HL-60 (cell line): Measurements from ENCODE around the gene UBASH3A.

Experiments
- DNase-seq, 2 experiments: peaks; one replicate each; pipeline ENCODE4 v3.0.0-alpha.2; 2010 to 2020; ENCODE audit warnings: low read depth in 1 of 2, low spot score in 1 of 2
- H3K27ac ChIP-seq: fragments of 250-450 bp; sonication (Bioruptor Pico); replicated peaks from 2 replicates; pipeline ENCODE4 v1.5.1; 2020; ENCODE audit warnings: mild to moderate bottlenecking, moderate library complexity
- H3K27me3 ChIP-seq: fragments of 250-450 bp; sonication (Bioruptor Pico); 2 replicates; pipeline ENCODE4 v1.5.1; 2021; ENCODE audit warnings: mild to moderate bottlenecking, moderate library complexity; ENCODE audit not compliant: insufficient read depth, poor library complexity, severe bottlenecking
- H3K4me3 ChIP-seq: replicated peaks from 2 replicates; pipeline ENCODE4 v1.5.1; 2011; ENCODE audit warnings: mild to moderate bottlenecking, control low read depth, low read length; ENCODE audit not compliant: insufficient read depth
- CTCF ChIP-seq: IDR thresholded peaks from one replicate; pipeline ENCODE4 v1.5.1; 2011; ENCODE audit warnings: low read length, control low read depth, inconsistent platforms; ENCODE audit not compliant: insufficient read depth
- GABPA ChIP-seq: IDR thresholded peaks from 2 replicates; pipeline ENCODE4 v1.6.1; 2012; ENCODE audit warnings: low read depth
- POLR2AphosphoS5 ChIP-seq: IDR thresholded peaks from 2 replicates; pipeline ENCODE4 v1.6.1; 2012; ENCODE audit warnings: low read depth
- REST ChIP-seq: IDR thresholded peaks from 2 replicates; pipeline ENCODE4 v1.6.1; 2012; ENCODE audit warnings: low read depth; ENCODE audit not compliant: insufficient replicate concordance
- SPI1 ChIP-seq: IDR thresholded peaks from 2 replicates; pipeline ENCODE4 v1.6.1; 2012; ENCODE audit warnings: low read depth, mild to moderate bottlenecking, borderline replicate concordance

The UBASH3A gene

GRCh38 chr21:42495765-42496119, 92.0 kb downstream of the UBASH3A start:
- Histone ChIP-seq H3K27ac (no peak overlapping the region), H3K27me3 (peaks cover 8% of the 10 kb centered on the region)
- DNase-seq = no peak

GRCh38 chr21:42496120-42496838, 92.6 kb downstream of the UBASH3A start, which contains the start of gene RSPH1:
RSPH1 (minus strand) TSS chr21:42496224; CDS start chr21:42496186, 38 bp downstream.
- TF ChIP-seq GABPA = no peak
- TF ChIP-seq POLR2AphosphoS5 = no peak
- TF ChIP-seq REST = no peak
- no peak for TF ChIP-seq SPI1
- TF ChIP-seq CTCF = no peak
- H3K4me3 ChIP-seq = peak within 1 kb of the TSS; percentile 63
- H3K27ac ChIP-seq = peak within 1 kb of the TSS; percentile 44
- H3K27me3 ChIP-seq = peaks cover 8% of the 10 kb centered on the region
- peak; percentile 96 to 99 for DNase-seq

More at GRCh38 chr21:42495765-42496119, 92.0 kb downstream of the UBASH3A start:
- no peak for TF ChIP-seq SPI1
- no peak for TF ChIP-seq GABPA
- TF ChIP-seq CTCF = no peak
- TF ChIP-seq POLR2AphosphoS5 = no peak
- no peak for TF ChIP-seq REST
- H3K4me3 ChIP-seq = peak overlapping the region; percentile 63

- H3K27ac ChIP-seq = peak overlapping the region; percentile 44
Observed at GRCh38 chr21:42496839-42497202, 93.1 kb downstream of the UBASH3A start.

More at GRCh38 chr21:42496839-42497202, 93.1 kb downstream of the UBASH3A start:
- DNase-seq = no peak
- H3K4me3 ChIP-seq = peak overlapping the region; percentile 63
- peaks cover 8% of the 10 kb centered on the region for H3K27me3 ChIP-seq
- TF ChIP-seq POLR2AphosphoS5 (no peak), GABPA (no peak), CTCF (no peak), SPI1 (no peak)
